Stimulated activated CD4-positive, alpha-beta T cell treated with anti-CD3 and anti-CD28 coated beads, Interleukin-12 subunit alpha, Interleukin-12 subunit beta, amount 100 ng/mL, for 24 hours (primary cell): ENCODE data around the gene CC2D1A.

Experiments used
- DNase-seq, 2 experiments: peaks; one replicate each; pipeline ENCODE4 v3.0.0-alpha.2; 2020; ENCODE audit warnings: low read depth in 2 of 2

The CC2D1A gene

DNA sequence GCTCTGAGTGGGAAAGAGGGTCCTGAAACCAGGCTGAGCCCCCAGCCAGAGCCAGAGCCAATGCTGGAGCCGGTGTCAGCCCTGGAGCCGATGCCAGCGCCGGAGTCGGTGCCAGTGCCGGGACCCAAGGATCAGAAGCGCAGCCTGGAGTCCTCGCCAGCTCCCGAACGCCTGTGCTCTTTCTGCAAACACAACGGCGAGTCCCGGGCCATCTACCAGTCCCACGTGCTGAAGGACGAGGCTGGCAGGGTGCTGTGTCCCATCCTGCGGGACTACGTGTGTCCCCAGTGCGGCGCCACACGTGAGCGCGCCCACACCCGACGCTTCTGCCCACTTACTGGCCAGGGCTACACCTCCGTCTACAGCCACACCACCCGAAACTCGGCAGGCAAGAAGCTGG, 28.7 kb upstream of the CC2D1A start:
- no peak for DNase-seq

DNA sequence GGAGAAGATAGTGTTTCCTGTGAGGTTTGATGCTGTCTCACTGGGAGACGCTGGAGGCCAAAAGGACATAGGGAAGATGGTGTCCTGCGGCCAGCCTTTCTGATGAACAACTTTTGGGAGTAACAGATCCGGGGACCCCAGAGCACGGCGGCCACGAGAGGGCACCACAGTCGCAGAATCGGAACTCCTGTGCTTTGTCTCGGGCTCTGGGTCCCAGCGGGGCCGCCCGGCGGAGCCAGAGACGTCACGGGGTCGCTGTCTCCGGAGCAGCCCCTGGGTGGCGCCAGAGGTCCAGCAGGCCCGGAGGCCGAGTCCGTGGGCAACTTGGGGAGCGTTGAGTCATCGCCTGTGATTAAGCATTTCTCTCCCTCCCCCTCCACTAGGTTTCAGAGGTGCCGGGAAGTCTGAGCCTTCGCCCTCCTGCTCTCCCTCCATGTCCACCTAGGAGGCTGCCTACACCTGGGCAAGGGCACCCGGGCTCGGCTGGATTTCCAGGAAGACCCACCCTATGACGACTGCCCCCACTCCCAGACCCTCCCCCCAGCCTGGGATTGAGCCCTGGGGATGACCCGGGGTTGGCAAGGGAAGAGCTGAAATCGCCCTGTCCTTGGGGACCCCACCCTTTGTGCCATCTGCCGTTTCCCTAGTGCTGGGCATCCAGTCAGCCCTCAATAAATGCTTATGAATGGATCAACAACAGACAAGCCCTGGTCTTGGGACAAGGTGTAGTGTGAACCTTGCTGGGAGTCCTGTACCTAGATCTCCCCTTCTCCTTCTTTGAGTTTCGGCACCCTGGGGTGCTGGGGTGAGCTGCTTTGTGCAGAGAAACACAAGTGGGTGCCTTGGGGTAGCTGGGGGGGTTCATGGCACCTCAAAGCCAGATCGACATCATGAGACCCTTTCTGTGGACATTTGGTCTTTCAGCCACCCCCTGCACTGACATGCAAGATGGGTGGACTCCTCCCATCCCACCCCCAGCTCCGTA, 25.6 kb upstream of the CC2D1A start:
- DNase-seq: peak; percentile 98 to 99

DNA sequence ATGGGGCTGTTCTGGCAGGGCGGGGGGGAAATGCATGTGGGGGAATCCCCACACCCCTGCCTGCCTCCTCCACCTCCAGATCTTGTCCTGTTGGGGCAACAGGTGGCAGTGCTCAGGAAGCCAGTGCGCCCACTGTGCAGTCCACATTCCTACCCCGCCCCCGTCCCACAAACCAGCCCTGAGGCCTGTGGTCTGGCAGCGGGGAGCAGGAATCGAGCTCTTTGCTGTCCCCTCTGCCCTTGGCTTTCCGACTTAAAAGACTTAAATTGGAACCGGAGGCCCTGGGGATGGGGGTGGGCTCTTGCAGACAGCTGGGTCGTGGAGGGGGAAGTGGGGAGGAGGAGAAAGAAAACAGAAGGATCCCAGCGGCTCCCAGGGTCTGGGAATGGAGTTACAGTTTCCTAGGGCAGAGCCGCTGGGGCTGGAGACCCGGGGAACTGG, 24.7 kb upstream of the CC2D1A start:
- DNase-seq: no peak

DNA sequence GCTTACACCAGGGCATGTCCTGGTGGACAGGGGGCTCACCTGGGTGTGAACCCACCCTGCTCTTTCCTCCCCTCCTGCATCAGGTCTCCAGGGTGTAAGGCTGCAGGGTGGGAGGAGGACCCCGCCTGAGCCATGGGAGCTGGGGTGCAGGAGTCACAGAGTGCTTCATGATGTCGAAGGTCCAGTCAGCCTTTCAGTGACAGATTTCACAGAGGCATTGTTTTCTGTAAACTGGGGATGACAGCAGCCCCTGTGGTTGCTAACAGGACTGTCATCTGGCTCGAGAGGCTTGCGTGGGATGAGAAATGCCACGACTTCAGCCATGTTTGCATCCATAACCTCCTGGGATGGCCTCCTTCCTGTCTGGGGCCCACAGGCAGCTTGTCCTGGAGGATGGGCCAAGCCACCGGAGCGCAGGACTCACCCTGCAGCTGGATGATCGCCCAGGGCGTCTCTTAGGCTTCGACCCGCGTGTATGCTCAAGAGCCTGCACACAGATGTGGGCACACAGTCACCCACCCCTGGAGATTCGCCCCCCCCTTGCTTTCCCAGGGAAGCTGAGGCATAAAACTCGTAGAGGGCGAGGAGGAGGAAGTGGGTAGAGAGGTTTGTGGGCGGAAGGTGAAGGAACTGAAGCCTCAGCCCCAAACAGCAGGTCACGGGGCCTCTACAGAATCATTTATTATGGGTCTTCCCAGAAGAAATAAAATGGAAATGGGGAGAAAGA, 24.1 kb upstream of the CC2D1A start:
- DNase-seq: no peak

DNA sequence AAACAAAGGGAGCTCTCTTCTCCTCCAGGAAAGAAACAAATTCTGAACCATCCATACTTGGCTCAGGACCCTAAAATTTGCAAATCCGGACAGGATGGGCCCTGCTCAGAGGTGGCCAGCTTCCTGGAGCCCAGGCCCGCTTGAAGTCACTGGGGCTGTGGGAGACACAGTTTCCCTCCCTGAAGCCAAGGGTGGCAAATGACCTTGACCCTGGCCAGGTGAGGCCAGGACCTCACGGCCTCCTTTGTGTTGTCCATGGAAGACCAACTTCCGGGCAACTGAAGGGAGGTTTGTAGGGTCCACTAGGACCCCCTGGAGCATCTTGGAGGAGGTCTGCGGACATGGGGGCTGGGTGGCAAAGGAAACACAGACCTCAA, 23.6 kb upstream of the CC2D1A start:
- no peak for DNase-seq

DNA sequence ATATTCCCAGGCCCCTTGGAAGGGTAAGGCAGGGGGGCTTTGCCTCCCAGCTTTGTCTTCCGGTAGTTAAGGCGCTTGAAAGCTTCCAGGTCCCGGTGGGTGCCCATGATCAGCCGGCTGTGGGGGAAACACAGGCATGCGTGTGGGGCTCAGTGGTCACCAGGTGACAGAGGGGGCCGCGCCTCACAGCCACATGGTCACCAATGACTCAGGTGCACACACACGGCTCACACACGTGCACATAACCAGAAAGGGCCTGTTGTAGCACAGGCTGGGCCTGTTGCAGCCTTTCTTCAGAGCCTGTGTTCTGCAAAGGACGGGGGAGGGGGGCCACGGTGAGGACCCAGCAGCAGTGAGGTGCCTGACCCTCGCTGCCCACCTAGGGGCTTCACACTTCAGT, 23.2 kb upstream of the CC2D1A start:
- no peak for DNase-seq

DNA sequence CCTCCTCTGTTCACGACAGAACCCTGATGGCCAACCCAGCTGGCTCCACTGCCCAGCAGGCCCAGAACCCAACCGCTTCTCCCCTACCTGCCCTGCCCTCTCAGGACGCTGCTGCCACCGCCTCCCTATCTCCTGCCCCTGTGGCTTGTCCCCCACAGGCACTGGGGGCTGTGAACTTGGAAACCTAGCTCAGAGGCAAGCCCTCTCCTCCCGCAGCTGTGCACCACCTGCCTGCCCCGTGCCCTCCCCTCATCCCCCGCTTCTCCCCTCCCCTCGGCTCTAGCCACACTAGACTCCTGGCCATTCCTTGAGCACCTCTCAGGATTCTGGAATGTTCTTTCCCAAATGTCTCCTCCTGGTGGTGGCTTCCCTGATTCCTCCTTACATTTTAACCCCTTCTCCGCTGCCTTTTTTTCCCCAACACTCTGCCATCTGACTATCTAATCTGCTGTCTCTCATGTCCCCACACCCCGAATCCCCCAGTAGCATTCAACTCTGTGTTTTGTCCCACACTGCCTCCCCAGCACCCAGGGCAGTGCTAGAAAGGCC, 22.4 kb upstream of the CC2D1A start:
- no peak for DNase-seq

DNA sequence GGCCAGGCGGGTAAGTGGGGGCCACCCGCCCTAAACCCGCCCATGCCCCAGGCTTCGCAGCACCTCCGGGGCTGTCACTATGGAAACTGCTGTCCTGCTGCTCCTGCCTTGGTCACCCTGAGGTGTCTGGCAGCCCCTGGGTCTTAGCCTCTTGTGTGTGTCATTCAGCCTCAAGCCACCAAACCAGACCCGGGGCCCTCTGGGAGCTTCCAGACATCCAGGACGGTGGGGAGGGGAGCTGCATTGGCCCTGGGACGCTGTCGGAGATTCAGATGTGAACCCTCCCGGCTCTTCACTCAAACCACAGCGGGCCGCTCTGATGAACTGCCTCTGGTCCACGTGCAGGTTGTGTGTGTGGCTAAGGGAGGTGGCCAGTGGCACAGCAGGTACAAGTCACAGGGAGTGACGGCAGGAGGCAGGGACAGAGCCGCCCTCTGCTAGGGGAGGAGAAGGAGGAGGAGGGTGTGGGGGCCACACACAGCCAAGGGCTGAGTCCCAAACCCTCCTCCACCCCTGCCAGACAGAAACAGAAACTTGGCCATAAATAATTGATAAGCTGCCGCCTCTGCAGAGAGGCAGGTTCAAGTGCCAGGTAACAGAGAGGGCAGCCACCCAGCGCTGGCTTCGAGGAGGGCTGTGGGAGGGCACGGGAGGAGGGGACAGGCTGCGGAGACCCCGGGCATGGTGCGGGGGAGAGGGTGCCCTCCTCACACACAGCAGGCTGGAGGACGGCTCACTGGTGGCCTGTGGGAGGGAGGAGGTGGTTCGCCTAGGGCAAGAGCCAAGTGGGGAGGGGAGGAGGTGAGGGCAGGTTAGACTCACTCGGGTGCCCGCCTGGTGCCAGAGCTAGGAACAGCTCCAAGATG, 21.0 kb upstream of the CC2D1A start:
- no peak for DNase-seq

DNA sequence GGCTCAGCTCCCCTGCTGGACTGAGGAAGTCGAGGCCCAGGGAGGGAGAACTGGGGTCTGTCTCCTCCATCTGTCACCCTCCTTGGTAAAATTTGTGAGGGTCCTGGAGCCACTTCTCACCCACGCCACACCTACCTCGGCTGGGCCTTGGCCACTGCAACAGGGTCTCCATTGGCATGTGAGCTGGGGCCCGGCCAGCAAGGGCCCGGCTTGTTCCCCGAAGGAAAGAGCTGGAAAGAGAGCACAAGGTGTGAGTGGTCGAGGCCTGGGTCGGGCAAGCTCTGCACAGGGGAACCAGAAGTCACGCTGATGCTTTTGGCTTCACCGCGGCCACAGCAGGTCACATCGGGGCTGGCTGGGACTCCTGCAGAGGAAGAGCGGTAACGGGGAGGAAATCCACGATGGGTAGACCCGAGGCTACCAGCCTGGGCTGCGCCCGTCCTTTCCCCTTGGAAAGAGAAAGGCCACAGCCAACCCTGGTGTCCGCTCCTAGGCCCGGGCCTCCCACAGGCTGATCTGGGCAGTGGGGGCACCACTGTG, 20.1 kb upstream of the CC2D1A start:
- no peak for DNase-seq

DNA sequence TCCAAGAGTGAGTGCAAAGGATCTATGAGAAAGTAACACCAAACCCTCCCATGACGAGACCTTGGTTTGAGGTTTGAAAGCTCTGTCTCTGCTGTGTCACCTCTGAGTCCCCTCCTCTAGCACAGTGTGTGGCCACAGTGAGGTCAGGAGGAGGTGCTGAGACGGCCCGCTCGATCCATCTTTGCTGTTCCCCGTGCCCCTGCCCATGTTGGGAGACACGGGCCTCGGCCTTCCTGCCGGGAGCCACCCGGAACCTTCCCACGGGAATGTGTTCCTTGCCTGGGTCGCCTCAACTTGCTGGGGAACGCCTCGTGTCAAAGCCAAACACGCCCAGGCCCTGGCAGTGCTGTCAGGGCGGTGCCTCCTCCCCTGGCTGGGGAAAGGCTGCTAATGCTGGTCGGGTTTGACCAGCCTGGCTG, 19.0 kb upstream of the CC2D1A start:
- no peak for DNase-seq

DNA sequence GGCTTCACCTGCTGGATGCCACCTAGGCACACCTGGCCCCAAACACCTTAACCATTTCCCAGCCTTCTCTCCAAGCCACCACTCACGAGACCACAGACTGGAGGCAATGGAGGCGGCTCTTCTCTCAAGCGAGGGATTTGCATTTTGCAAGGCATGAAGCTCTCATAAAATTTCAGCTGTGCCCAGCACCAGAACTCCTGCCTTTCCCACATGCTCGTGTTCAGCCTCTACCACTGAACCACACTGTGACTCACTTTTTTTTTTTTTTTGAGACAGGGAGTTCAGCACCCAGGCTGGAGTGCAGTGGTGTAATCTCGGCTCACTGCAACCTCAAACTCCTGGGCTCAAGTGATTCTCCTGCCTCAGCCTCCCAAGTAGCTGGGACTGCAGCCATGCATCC, 18.5 kb upstream of the CC2D1A start:
- no peak for DNase-seq

DNA sequence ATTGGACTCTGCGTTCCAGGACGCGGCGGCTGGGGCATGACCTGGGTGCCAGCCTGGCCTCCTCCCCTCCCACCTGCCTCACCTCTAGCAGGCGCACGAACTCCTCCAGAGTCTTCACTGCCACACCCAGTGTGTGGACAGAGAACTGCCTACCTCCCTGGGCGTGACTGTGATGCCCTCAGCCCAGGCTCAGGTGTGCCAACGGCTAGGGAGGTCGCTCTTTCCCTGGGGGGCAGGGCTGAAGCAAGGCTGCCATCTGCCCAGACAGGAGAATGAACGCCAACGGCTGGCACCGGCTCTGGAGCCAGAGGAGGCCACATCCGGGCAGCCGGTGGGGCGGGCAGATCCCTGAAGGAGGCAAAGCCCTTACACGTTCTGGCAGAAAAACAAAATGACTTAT, 17.7 kb upstream of the CC2D1A start:
- DNase-seq: no peak

DNA sequence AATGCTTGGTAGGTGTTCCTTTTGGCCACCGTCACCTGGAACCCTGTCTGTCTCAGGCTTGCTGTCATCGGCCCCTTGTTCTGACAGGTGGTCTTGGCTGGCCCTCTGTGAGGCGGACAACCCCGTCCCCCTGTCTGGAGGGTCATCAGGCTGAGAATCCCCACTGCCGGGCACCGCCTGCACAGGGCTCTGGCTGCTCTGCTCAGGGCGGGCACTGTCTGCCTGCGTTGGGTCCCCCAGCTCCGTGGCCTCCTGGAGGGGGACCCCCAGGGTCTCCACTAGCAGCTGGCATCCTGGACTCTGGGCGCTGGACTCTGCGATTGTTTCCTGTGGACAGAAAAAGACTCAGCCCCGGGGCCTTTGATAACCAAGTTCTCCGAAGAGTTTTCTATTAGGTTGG, 15.9 kb upstream of the CC2D1A start:
- DNase-seq: no peak

DNA sequence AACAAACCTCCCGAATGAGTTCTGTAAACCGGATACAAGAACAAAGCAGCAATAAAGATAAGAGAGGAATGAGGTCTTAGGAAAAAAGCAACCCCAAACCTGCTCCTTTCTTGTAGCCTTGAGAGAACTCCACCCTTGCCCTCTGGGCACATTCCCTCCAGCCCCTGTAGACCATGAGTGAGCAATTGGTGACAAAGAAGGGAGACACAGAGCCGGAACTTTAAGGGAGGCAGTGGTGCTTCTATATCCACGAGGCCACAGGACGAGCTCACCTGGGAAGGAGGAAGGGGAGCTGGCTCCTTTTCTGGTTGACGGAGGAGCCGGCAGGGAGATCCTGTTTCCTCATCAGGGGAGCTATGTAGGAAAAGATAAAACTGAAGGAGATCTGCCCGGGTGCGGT, 13.1 kb upstream of the CC2D1A start:
- no peak for DNase-seq

DNA sequence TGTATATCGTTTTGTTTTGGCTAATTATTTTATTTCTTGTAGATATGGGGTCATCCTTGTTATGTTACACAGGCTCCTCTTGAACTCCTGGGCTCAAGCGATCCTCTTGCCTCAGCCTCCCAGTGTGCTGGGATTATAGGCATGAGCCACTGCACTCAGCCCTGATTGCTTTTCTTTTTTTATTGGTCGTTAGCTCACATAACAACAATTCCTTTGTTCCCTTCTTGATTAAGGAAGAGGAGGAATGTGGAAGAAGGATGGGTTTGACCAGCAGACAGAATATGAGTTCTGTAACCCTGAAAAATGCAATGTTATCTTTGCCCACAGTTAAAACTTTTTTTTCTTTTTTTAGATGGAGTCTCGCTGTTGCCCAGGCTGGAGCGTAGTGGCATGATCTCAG, 11.4 kb upstream of the CC2D1A start:
- no peak for DNase-seq

DNA sequence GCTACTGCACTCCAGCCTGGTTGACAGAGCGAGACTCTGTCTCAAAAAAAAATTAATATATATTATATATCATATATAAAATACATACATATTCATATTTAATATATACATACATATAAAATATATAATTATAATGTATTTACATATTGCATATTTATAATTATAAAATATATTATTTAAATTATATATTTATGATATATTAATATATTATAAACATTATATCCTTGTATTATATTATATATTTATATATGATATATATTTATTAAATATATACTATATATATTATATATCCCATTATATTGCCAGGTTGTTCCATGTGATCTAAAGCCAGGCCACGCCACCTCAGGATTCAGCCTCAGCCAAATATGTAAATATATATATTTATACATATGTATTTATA, 9.8 kb upstream of the CC2D1A start:
- DNase-seq: no peak

DNA sequence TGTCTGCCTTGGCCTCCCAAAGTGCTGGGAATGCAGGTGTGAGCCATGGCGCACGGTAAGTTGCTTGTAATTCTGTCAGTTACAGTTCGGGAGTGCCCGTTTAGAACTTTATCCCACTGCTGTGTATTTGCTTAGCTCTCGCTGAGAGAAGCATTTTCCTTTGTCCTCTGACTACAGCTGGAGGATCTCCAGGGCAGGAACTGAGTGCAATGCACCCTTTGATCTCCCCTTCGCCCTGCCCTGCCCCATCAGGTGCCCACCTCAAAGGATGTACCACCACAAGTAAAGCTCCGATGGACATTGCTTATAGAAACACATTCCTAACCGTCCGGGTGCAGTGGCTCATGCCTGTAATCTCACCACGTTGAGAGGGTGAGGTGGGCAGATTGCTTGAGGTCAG, 6.6 kb upstream of the CC2D1A start:
- no peak for DNase-seq

DNA sequence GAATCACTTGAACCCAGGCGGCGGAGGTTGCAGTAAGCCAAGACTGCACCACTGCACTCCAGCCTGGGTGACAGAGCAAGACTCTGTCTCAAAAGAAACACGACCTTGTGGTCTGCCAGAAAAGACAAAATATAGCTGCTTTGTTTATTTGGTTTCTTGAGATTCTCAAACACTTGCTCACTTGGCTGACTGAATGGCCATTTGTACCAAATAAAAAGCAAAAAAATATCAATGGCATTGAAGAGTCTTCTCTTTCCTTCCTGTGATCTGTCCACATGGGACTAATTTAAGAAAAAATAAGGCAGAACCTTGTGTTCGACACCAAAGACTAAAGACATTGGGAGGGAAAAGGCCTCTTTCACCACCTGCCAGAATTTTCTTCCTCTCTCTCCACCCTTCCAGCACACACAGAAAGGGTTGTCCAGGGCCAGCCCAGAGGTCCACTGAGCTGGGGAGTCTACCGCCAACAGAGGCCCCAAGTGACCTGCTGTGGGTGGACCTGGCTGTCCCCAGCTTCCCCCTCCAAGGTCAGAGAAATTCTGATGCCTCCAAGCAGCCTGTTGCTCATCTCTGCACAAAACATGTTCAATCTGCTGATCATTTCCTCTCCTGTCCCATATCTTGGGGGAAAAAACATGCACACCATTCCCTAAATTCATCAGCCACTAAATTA, 6.0 kb upstream of the CC2D1A start:
- DNase-seq: no peak

DNA sequence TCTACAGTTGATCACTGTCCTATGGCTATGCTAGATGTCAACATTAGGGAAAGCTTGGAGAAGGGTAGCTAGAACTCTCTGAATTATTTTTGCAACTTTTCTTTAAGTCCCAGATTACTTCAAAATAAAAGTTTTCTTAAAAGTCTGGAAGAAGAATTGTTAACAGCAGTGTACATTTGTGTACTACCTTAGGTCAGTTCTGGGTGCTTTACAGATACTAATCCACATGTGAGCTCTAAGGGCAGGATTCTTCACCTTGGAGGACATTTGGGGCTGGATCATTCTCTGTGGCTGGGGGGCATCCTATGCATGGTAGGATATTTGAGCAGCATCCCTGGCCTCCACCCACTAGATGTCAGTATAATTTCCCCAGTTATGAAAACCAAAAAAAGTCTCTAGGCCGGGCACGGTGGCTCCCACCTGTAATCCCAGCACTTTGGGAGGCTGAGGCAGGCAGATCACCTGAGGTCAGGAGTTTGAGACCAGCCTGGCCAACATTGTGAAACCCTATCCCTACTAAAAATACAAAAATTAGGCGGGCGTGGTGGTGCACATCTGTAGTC, 2.9 kb upstream of the CC2D1A start:
- no peak for DNase-seq

DNA sequence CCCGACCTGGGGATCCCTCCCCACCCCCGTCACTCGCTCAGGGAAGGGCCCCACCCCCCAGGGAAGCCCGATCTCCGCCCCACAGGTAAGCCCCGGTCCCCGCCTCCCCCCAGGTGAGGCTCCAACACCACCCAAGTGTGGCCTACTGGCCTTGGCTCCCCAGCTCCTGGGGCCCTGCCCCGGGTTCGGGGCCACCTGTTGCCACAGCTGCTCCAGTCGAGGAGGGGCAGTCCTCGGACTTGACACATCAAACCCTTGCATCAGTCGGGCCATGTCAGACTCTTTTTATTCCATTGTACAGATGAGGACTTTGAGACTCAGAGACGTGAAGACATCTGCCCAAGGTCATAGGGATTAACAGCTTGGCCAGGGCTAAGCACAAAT, 512 bp downstream of the CC2D1A start:
- no peak for DNase-seq

DNA sequence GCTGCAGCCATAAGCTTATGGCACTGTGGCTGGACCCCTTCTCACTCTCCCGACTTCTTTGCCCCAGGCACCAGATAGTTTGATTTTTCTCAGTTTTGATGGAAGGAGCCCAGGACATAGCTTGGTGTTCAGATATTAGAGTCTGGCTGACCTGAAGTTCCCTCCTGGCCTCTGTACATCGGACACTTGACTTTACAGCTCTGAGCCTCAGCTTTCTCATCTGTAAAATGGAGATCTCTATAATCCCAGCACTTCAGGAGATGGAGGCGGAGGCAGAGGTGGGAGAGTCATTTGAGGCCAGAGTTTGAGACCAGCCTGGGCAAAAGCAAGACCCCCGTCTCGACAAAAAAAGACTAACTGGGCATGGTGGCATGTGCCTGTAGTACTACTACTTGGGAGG, 909 bp downstream of the CC2D1A start:
- no peak for DNase-seq
